Astrocyte (in vitro differentiated cells and primary cell): Measurements from ENCODE around the gene TIMM23B. TPM values are rescaled to one million over a fixed set of nuclear protein-coding genes. Genes with fewer than 3 reads are reported as not detected.
"Not testable (repeated sequence)": the region's sequence is repeated elsewhere in the genome, so short reads cannot be mapped to it uniquely, and the experiment has no call there.

ENCODE experiments used
- DNase-seq: peaks from one replicate; pipeline ENCODE4 v3.0.0-alpha.2; 2010; ENCODE audit warnings: low read depth
- FAIRE-seq: peaks from 2 replicates; lab custom pipeline; 2011; peaks lifted over from hg19 to GRCh38; lab: Jason Lieb, UNC
- H2AFZ ChIP-seq: 2 replicates; pipeline ENCODE4 v1.6.0; 2012; ENCODE audit warnings: low read depth, low read length, inconsistent platforms
- H3K27ac ChIP-seq: 2 replicates; pipeline ENCODE4 v1.5.1; 2011; ENCODE audit warnings: low read depth, low read length, inconsistent platforms
- H3K27me3 ChIP-seq: 2 replicates; pipeline ENCODE4 v1.6.0; 2011; ENCODE audit warnings: low read length, inconsistent platforms; ENCODE audit not compliant: insufficient read depth
- H3K36me3 ChIP-seq: 2 replicates; pipeline ENCODE4 v1.5.1; 2011; ENCODE audit warnings: low read length, inconsistent platforms; ENCODE audit not compliant: insufficient read depth
- H3K4me1 ChIP-seq: 2 replicates; pipeline ENCODE4 v1.5.1; 2011; ENCODE audit warnings: low read length, inconsistent platforms; ENCODE audit not compliant: insufficient read depth
- H3K4me2 ChIP-seq: 2 replicates; pipeline ENCODE4 v1.6.0; 2012; ENCODE audit warnings: low read length, inconsistent platforms
- H3K4me3 ChIP-seq: 2 replicates; pipeline ENCODE4 v1.5.1; 2011; ENCODE audit warnings: low read depth, mild to moderate bottlenecking, low read length, inconsistent platforms; ENCODE audit not compliant: insufficient read depth
- H3K79me2 ChIP-seq: 2 replicates; pipeline ENCODE4 v1.6.0; 2012; ENCODE audit warnings: mild to moderate bottlenecking, low read length, inconsistent platforms; ENCODE audit not compliant: insufficient read depth
- H3K9ac ChIP-seq: 2 replicates; pipeline ENCODE4 v1.6.0; 2012; ENCODE audit warnings: mild to moderate bottlenecking, low read length, inconsistent platforms
- H3K9me3 ChIP-seq: 2 replicates; pipeline ENCODE4 v1.5.1; 2012; ENCODE audit warnings: low read depth, mild to moderate bottlenecking, low read length, inconsistent platforms; ENCODE audit not compliant: insufficient read depth
- H4K20me1 ChIP-seq: 2 replicates; pipeline ENCODE4 v1.6.0; 2012; ENCODE audit warnings: low read length, inconsistent platforms; ENCODE audit not compliant: insufficient read depth
- H3K27ac Mint-ChIP-seq: one replicate; pipeline ENCODE4 v1.8.0; 2021; ENCODE audit warnings: mild to moderate bottlenecking, mixed read lengths; ENCODE audit not compliant: unreplicated experiment
- H3K27me3 Mint-ChIP-seq: one replicate; pipeline ENCODE4 v1.8.0; 2021; ENCODE audit warnings: low read depth, mixed read lengths; ENCODE audit not compliant: unreplicated experiment
- H3K36me3 Mint-ChIP-seq: one replicate; pipeline ENCODE4 v1.8.0; 2021; ENCODE audit warnings: low read depth, mixed read lengths; ENCODE audit not compliant: unreplicated experiment
- H3K4me1 Mint-ChIP-seq: one replicate; pipeline ENCODE4 v1.8.0; 2021; ENCODE audit warnings: low read depth, mixed read lengths; ENCODE audit not compliant: unreplicated experiment
- H3K4me3 Mint-ChIP-seq: one replicate; pipeline ENCODE4 v1.8.0; 2021; ENCODE audit warnings: mild to moderate bottlenecking, moderate library complexity, mixed read lengths; ENCODE audit not compliant: unreplicated experiment
- H3K9me3 Mint-ChIP-seq: one replicate; pipeline ENCODE4 v1.8.0; 2021; ENCODE audit warnings: mild to moderate bottlenecking, mixed read lengths; ENCODE audit not compliant: unreplicated experiment
- EZH2 ChIP-seq: IDR thresholded peaks from 2 replicates; pipeline ENCODE4 v1.6.1; 2012; ENCODE audit warnings: mild to moderate bottlenecking, low read length, inconsistent platforms; ENCODE audit not compliant: insufficient read depth
- total RNA-seq: library from RNA; stranded (reverse); gene quantifications from 2 replicates; pipeline ENCODE4 v1.2.1, GENCODE V29; 2021
- TF ChIP-seq, protein P1 (sequence below): IDR thresholded peaks from 2 replicates; pipeline ENCODE4 v1.5.1; 2011; ENCODE audit warnings: low read depth, mild to moderate bottlenecking, inconsistent platforms, low read length, moderate library complexity; ENCODE audit not compliant: insufficient read depth

TIMM23B gene
- total RNA-seq, 1 donor from 2014 or later, result 21.2 TPM

- not testable (repeated sequence) for H3K4me3 ChIP-seq, H3K27me3 ChIP-seq, H3K4me1 ChIP-seq, FAIRE-seq, H3K79me2 ChIP-seq, DNase-seq, H4K20me1 ChIP-seq, H3K27ac ChIP-seq, H2AFZ ChIP-seq, H3K4me2 ChIP-seq, H3K27ac Mint-ChIP-seq, H3K9ac ChIP-seq, H3K36me3 ChIP-seq, H3K4me3 Mint-ChIP-seq, H3K9me3 ChIP-seq, H3K4me1 Mint-ChIP-seq, H3K27me3 Mint-ChIP-seq, H3K36me3 Mint-ChIP-seq, H3K9me3 Mint-ChIP-seq
Observed at GRCh38 chr10:50019279-50019678, 77.4 kb downstream of the TIMM23B start.

DNA sequence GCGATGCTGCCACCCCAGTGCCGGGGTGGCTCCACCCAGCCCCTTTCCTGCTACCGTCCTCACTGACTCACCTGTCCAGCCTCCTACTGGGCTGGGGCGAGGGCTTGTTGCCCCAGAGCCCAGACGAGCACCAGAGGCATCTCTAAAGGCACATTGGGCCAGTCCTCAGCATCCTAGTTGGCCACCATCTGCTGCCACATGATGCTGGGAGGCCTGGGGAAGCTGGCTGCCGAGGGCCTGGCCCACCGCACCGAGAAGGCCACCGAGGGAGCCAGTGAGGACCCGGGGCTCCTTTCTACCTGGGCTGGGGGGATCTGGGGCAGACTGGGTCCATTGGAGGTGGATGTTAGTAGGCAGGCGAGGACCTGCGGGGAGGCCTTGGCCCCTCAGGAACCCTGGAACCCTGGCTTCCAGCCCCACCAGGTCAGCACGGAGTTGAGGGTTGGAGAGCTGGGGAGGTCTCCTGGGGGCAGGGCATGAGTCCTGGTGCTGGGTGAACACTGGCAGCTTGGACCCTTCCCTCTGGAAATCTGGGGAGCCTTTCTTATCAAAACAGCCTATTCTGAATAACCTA, 78.7 kb downstream of the TIMM23B start:
- H3K27ac ChIP-seq, H3K27ac Mint-ChIP-seq, H3K27me3 ChIP-seq, H4K20me1 ChIP-seq, H3K9me3 Mint-ChIP-seq, H3K27me3 Mint-ChIP-seq, FAIRE-seq, H3K36me3 ChIP-seq, H3K36me3 Mint-ChIP-seq, H3K4me3 Mint-ChIP-seq, H3K9me3 ChIP-seq, H2AFZ ChIP-seq, H3K9ac ChIP-seq, DNase-seq, H3K4me2 ChIP-seq, H3K4me1 Mint-ChIP-seq, H3K79me2 ChIP-seq, H3K4me3 ChIP-seq, H3K4me1 ChIP-seq: not testable (repeated sequence)

DNA sequence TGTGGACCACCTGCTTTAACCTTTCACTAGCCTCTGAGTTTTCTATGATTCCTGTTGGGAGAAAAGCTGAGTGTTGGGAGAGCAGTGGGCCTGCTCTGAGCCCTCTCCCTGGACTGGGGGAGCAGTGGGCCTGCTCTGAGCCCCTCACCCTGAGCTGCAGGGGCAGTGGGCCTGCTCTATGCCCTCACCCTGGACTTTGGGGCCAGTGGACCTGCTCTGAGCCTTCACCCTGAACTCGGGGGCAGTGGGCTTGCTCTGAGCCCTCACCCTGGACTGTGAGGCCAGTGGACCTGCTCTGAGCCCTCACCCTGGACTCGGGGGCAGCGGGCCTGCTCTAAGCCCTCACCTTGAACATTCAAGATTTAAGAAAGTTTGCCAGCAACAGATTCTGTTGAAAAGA, 79.8 kb downstream of the TIMM23B start:
- H3K9me3 Mint-ChIP-seq, result peaks cover 4% of the 10 kb centered on the region
- H3K4me3 Mint-ChIP-seq, result no peak overlapping the region
- Histone ChIP-seq H3K9ac (no peak overlapping the region), H3K4me2 (no peak overlapping the region), H3K79me2 (no peaks in the 10 kb centered on the region), H3K36me3 (no peaks in the 10 kb centered on the region), H3K4me3 (no peak overlapping the region), H3K4me1 (no peaks in the 10 kb centered on the region), H4K20me1 (no peaks in the 10 kb centered on the region), H3K27ac (no peak overlapping the region), H2AFZ (no peak overlapping the region), H3K27me3 (peaks cover 8% of the 10 kb centered on the region), H3K9me3 (no peaks in the 10 kb centered on the region)
- DNase-seq (no peak), FAIRE-seq (no peak)
- H3K27me3 Mint-ChIP-seq, result peaks cover 10% of the 10 kb centered on the region
- H3K27ac Mint-ChIP-seq, result no peak overlapping the region
- H3K4me1 Mint-ChIP-seq, result no peaks in the 10 kb centered on the region
- TF ChIP-seq, protein P1, sequence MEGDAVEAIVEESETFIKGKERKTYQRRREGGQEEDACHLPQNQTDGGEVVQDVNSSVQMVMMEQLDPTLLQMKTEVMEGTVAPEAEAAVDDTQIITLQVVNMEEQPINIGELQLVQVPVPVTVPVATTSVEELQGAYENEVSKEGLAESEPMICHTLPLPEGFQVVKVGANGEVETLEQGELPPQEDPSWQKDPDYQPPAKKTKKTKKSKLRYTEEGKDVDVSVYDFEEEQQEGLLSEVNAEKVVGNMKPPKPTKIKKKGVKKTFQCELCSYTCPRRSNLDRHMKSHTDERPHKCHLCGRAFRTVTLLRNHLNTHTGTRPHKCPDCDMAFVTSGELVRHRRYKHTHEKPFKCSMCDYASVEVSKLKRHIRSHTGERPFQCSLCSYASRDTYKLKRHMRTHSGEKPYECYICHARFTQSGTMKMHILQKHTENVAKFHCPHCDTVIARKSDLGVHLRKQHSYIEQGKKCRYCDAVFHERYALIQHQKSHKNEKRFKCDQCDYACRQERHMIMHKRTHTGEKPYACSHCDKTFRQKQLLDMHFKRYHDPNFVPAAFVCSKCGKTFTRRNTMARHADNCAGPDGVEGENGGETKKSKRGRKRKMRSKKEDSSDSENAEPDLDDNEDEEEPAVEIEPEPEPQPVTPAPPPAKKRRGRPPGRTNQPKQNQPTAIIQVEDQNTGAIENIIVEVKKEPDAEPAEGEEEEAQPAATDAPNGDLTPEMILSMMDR, result no peak
- TF ChIP-seq EZH2, result no peak
- no peaks in the 10 kb centered on the region for H3K36me3 Mint-ChIP-seq

Other genes with a start within 250 kb of the TIMM23B start
- 1.2 and 1.9 TPM in 2 replicates for gene OGDHL, start 179.7 kb upstream of the TIMM23B start, total RNA-seq
- 36.4 and 37.7 TPM in 2 replicates for gene PARG, start within 50 bp of the TIMM23B start, total RNA-seq
- 12.3 and 13.7 TPM in 2 replicates for gene AGAP6, start 46.4 kb downstream of the TIMM23B start, total RNA-seq
- gene WASHC2A, start 125.9 kb downstream of the TIMM23B start, total RNA-seq, result 40.7 and 41.2 TPM in 2 replicates